HepG2 (cell line): Measurements from ENCODE around the gene UMPS. TPM values are rescaled to one million over a fixed set of nuclear protein-coding genes. Genes with fewer than 3 reads are reported as not detected.
A peak's percentile ranks its signal among the peaks of the same experiment; 100 is the strongest.

ENCODE experiments used
- DMAP1 ChIP-seq: IDR thresholded peaks from 2 replicates; pipeline ENCODE4 v1.6.1; 2016
- EED ChIP-seq: sonication (generic); formaldehyde crosslinking; IDR thresholded peaks from 2 replicates; pipeline ENCODE4 v1.5.0; 2020; ENCODE audit warnings: mild to moderate bottlenecking, missing genetic modification reagents
- HDAC1 ChIP-seq: sonication (generic); formaldehyde crosslinking; IDR thresholded peaks from 2 replicates; pipeline ENCODE4 v1.5.1; 2020; ENCODE audit warnings: mild to moderate bottlenecking, missing genetic modification reagents
- HNF4G ChIP-seq, 2 experiments: sonication (generic) in 1 of 2; formaldehyde crosslinking in 1 of 2; IDR thresholded peaks; 2 replicates each; pipeline versions ENCODE4 v1.4.0 to v1.6.1; 2011 to 2020; ENCODE audit warnings: borderline replicate concordance in 2 of 2, low read depth in 2 of 2, mild to moderate bottlenecking in 2 of 2, low read length in 1 of 2, missing genetic modification reagents in 1 of 2, moderate library complexity in 1 of 2
- JARID2 ChIP-seq: sonication (generic); formaldehyde crosslinking; IDR thresholded peaks from 2 replicates; pipeline ENCODE4 v1.8.1; 2023; ENCODE audit warnings: missing genetic modification reagents, inconsistent platforms; ENCODE audit not compliant: insufficient replicate concordance
- KAT2B ChIP-seq: fragments of 150-350 bp; IDR thresholded peaks from 2 replicates; pipeline ENCODE4 v1.6.1; 2014; ENCODE audit warnings: low read depth, low read length, borderline replicate concordance
- PHF8 ChIP-seq: sonication (generic); formaldehyde crosslinking; IDR thresholded peaks from 2 replicates; pipeline ENCODE4 v1.5.0; 2020; ENCODE audit warnings: missing genetic modification reagents
- SMC3 ChIP-seq: IDR thresholded peaks from 2 replicates; pipeline ENCODE4 v1.6.1; 2011; ENCODE audit warnings: low read length, improper control_type of control experiment
- TBX3 ChIP-seq: fragments of 450-650 bp; IDR thresholded peaks from 2 replicates; pipeline ENCODE4 v1.6.1; 2017; ENCODE audit warnings: antibody characterized with exemption, mild to moderate bottlenecking, inconsistent platforms, borderline replicate concordance
- WIZ ChIP-seq: sonication (generic); formaldehyde crosslinking; IDR thresholded peaks from 2 replicates; pipeline ENCODE4 v1.5.1; 2020; ENCODE audit warnings: mild to moderate bottlenecking, missing genetic modification reagents
- ZC3H4 ChIP-seq: sonication (generic); formaldehyde crosslinking; IDR thresholded peaks from 2 replicates; pipeline ENCODE4 v1.4.0; 2020; ENCODE audit warnings: missing genetic modification reagents, borderline replicate concordance
- ZNF34 ChIP-seq: sonication (generic); formaldehyde crosslinking; IDR thresholded peaks from 2 replicates; pipeline ENCODE4 v1.4.0; 2020; ENCODE audit warnings: mild to moderate bottlenecking, missing genetic modification reagents, borderline replicate concordance
- ZNF652 ChIP-seq: IDR thresholded peaks from 2 replicates; pipeline ENCODE4 v1.6.1; 2016; ENCODE audit warnings: low read depth, borderline replicate concordance
- polyA plus RNA-seq, 8 experiments: library from polyadenylated mRNA; depleted of rRNA in 3 of 8; stranded (reverse) in 7 of 8; unstranded in 1 of 8; fragments of >200 nt; fragmentation: Illumina TruSeq in 4 of 8; extraction: Trizol in 4 of 8; gene quantifications; 2 replicates each; pipeline versions ENCODE4 v1.2.1 to v1.2.3, GENCODE V29; 2011 to 2016; ENCODE audit warnings: low read depth in 4 of 8, missing spikeins in 1 of 8, mixed read lengths in 1 of 8; ENCODE audit not compliant: insufficient read depth in 1 of 8
- total RNA-seq, 5 experiments: library from RNA; depleted of rRNA; stranded (reverse); fragments of >200 nt; fragmentation: Illumina TruSeq; extraction: Trizol; gene quantifications; 2 replicates each; pipeline ENCODE4 v1.2.3, GENCODE V29; 2016; ENCODE audit warnings: low read depth in 1 of 5
- TF ChIP-seq, protein P1 (sequence below): sonication (generic); formaldehyde crosslinking; IDR thresholded peaks from 2 replicates; pipeline ENCODE4 v1.9.0; 2021; ENCODE audit warnings: missing genetic modification reagents, mild to moderate bottlenecking, borderline replicate concordance
- TF ChIP-seq, protein P2 (sequence below): sonication (generic); formaldehyde crosslinking; IDR thresholded peaks from 2 replicates; pipeline ENCODE4 v1.4.0; 2020; ENCODE audit warnings: missing genetic modification reagents
- TF ChIP-seq, protein P3 (sequence below): sonication (generic); formaldehyde crosslinking; IDR thresholded peaks from 2 replicates; pipeline ENCODE4 v1.8.1; 2023; ENCODE audit warnings: mild to moderate bottlenecking, moderate library complexity, missing genetic modification reagents
- TF ChIP-seq, protein P4 (sequence below): IDR thresholded peaks from 2 replicates; pipeline ENCODE4 v1.4.0; 2020; ENCODE audit warnings: mild to moderate bottlenecking, missing genetic modification reagents

Gene UMPS
- total and polyA plus RNA-seq, 2 of the 13 experiments (the other 11 are each of a cell fraction or from before 2014, with no cell fraction given) = 52.7 to 74.2 TPM

DNA sequence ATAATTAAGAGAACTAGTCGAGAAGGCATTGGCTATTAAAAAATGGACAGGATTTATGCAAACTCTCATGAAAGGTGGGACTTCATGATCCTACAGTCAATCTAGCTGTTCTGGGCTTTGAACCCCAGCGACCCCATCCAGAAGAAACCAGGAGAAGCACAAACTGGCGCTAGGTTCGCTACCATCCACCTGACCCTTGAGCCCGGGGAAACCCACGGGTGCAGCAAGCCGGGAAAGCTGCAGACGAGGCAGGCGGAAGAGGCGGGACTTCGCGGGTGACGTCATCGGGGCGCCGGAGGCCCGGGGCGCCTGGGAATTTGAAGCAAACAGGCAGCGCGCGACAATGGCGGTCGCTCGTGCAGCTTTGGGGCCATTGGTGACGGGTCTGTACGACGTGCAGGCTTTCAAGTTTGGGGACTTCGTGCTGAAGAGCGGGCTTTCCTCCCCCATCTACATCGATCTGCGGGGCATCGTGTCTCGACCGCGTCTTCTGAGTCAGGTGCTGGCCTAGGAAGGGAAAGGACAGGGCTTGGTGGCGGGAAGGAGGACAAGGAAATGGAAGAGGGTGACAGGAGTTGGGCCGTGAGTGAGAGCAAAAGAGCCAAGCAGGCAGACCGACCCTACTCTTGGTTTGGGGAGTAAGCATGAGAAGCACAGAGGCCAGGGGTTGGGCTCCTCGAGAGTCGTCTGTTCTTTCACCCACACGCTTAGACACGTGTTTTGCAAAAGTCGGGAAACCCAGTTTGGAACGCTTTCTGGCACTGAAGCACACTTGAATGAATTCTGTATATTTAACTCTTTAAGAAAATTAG lies at the start of gene UMPS (continued):
- TF ChIP-seq ZNF34 (CRISPR knock-in tag) (0 out of 2 replicates have a peak, but pooled peaks have one; percentile 26), ZC3H4 (CRISPR knock-in tag) (no peak; the same call in 1 of the 2 replicates), PHF8 (peak; percentile 88), KAT2B (no peak), JARID2 (CRISPR knock-in tag) (peak; percentile 85), SMC3 (no peak), EED (CRISPR knock-in tag) (peak; percentile 94), ZNF652 (no peak), HDAC1 (CRISPR knock-in tag) (peak; percentile 92), DMAP1 (peak; percentile 93), TBX3 (no peak), HNF4G (IDR thresholded peaks at IDR 0.05; ENCODE audit: borderline replicate concordance, low read depth, low read length) (peak; percentile 94), HNF4G (CRISPR knock-in tag; IDR thresholded peaks at IDR 0.05; ENCODE audit: borderline replicate concordance, low read depth) (peak; percentile 90), WIZ (CRISPR knock-in tag) (no peak)
- TF ChIP-seq, protein P1, sequence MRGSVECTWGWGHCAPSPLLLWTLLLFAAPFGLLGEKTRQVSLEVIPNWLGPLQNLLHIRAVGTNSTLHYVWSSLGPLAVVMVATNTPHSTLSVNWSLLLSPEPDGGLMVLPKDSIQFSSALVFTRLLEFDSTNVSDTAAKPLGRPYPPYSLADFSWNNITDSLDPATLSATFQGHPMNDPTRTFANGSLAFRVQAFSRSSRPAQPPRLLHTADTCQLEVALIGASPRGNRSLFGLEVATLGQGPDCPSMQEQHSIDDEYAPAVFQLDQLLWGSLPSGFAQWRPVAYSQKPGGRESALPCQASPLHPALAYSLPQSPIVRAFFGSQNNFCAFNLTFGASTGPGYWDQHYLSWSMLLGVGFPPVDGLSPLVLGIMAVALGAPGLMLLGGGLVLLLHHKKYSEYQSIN (CRISPR knock-in tag) = no peak
- TF ChIP-seq, protein P2, sequence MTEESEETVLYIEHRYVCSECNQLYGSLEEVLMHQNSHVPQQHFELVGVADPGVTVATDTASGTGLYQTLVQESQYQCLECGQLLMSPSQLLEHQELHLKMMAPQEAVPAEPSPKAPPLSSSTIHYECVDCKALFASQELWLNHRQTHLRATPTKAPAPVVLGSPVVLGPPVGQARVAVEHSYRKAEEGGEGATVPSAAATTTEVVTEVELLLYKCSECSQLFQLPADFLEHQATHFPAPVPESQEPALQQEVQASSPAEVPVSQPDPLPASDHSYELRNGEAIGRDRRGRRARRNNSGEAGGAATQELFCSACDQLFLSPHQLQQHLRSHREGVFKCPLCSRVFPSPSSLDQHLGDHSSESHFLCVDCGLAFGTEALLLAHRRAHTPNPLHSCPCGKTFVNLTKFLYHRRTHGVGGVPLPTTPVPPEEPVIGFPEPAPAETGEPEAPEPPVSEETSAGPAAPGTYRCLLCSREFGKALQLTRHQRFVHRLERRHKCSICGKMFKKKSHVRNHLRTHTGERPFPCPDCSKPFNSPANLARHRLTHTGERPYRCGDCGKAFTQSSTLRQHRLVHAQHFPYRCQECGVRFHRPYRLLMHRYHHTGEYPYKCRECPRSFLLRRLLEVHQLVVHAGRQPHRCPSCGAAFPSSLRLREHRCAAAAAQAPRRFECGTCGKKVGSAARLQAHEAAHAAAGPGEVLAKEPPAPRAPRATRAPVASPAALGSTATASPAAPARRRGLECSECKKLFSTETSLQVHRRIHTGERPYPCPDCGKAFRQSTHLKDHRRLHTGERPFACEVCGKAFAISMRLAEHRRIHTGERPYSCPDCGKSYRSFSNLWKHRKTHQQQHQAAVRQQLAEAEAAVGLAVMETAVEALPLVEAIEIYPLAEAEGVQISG (CRISPR knock-in tag) = peak; percentile 79; the same call in 1 of the 2 replicates
- TF ChIP-seq, protein P3, sequence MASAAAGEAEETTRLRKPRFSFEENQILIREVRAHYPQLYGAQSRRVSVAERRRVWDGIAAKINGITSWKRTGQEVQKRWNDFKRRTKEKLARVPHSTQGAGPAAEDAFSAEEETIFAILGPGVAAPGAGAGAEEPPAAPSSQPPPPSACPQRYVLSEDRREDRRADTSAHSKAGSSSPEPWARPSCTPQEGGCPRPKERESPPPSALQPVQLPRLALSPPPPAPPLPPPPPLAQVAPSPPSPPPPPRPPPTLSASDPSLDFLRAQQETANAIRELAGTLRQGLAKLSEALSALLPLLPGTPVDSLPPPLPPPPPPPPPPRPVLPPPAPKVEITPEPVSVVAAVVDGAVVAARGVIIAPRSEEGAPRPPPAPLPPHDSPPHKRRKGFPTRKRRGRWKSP (CRISPR knock-in tag) = peak; percentile 65
- TF ChIP-seq, protein P4, sequence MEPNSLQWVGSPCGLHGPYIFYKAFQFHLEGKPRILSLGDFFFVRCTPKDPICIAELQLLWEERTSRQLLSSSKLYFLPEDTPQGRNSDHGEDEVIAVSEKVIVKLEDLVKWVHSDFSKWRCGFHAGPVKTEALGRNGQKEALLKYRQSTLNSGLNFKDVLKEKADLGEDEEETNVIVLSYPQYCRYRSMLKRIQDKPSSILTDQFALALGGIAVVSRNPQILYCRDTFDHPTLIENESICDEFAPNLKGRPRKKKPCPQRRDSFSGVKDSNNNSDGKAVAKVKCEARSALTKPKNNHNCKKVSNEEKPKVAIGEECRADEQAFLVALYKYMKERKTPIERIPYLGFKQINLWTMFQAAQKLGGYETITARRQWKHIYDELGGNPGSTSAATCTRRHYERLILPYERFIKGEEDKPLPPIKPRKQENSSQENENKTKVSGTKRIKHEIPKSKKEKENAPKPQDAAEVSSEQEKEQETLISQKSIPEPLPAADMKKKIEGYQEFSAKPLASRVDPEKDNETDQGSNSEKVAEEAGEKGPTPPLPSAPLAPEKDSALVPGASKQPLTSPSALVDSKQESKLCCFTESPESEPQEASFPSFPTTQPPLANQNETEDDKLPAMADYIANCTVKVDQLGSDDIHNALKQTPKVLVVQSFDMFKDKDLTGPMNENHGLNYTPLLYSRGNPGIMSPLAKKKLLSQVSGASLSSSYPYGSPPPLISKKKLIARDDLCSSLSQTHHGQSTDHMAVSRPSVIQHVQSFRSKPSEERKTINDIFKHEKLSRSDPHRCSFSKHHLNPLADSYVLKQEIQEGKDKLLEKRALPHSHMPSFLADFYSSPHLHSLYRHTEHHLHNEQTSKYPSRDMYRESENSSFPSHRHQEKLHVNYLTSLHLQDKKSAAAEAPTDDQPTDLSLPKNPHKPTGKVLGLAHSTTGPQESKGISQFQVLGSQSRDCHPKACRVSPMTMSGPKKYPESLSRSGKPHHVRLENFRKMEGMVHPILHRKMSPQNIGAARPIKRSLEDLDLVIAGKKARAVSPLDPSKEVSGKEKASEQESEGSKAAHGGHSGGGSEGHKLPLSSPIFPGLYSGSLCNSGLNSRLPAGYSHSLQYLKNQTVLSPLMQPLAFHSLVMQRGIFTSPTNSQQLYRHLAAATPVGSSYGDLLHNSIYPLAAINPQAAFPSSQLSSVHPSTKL (CRISPR knock-in tag) = peak; percentile 76; the same call in 1 of the 2 replicates
